ENCODE results near the gene GOLGA3. TPM values are rescaled to one million over a fixed set of nuclear protein-coding genes. Genes with fewer than 3 reads are reported as not detected.
"Not testable (repeated sequence)": the region's sequence is repeated elsewhere in the genome, so short reads cannot be mapped to it uniquely, and the experiment has no call there.

The GOLGA3 gene
- total RNA-seq, 2 donors from 2014 or later: 38.2 to 43.5 TPM

GRCh38 chr12:132754160-132754932 is 74.3 kb downstream of the GOLGA3 start:
- no peaks in the 10 kb centered on the region for H3K9me3 ChIP-seq (ENCODE audit: control insufficient read depth, low read length)
- peak; percentile 51 for TF ChIP-seq CTCF (conservative IDR thresholded peaks at IDR 0.05)
- H3K27ac ChIP-seq (ENCODE audit: low read depth, low read length): no peak overlapping the region
- H3K4me3 ChIP-seq (ENCODE audit: low read length): no peak overlapping the region
- H3K4me1 Mint-ChIP-seq: no peaks in the 10 kb centered on the region
- H3K27ac Mint-ChIP-seq: no peak overlapping the region
- H3K27me3 ChIP-seq (ENCODE audit: control insufficient read depth, insufficient read depth, low read length, poor library complexity, severe bottlenecking): no peaks in the 10 kb centered on the region
- peak; percentile 69 for DNase-seq
- H3K27me3 Mint-ChIP-seq (ENCODE audit: insufficient read depth): no peaks in the 10 kb centered on the region
- H3K4me3 Mint-ChIP-seq: no peak overlapping the region
- no peaks in the 10 kb centered on the region for H3K9me3 Mint-ChIP-seq
- H3K36me3 ChIP-seq (ENCODE audit: control insufficient read depth, insufficient read depth, low read length): peaks cover 65% of the 10 kb centered on the region
- no peak overlapping the region for H3K9ac ChIP-seq (ENCODE audit: extremely low read depth, low read length, poor library complexity, severe bottlenecking)
- no peaks in the 10 kb centered on the region for H3K4me1 ChIP-seq (ENCODE audit: control insufficient read depth, insufficient read depth, low read length)
- 93 to 96% methylated on average over 13 to 14 of the region's 14 CpGs for WGBS, 2 experiments (ENCODE audit: insufficient coverage in 1 of 2, insufficient read length in 1 of 2)
- H3K36me3 Mint-ChIP-seq (ENCODE audit: low read depth): peaks cover 55% of the 10 kb centered on the region

- H3K4me1 Mint-ChIP-seq; H3K4me3 Mint-ChIP-seq; H3K27ac ChIP-seq (ENCODE audit: low read depth, low read length); H3K9ac ChIP-seq (ENCODE audit: extremely low read depth, low read length, poor library complexity, severe bottlenecking); H3K27ac Mint-ChIP-seq; H3K9me3 Mint-ChIP-seq; H3K4me1 ChIP-seq (ENCODE audit: control insufficient read depth, insufficient read depth, low read length); H3K4me3 ChIP-seq (ENCODE audit: low read length); H3K27me3 Mint-ChIP-seq (ENCODE audit: insufficient read depth); H3K27me3 ChIP-seq (ENCODE audit: control insufficient read depth, insufficient read depth, low read length, poor library complexity, severe bottlenecking); H3K9me3 ChIP-seq (ENCODE audit: control insufficient read depth, low read length): not testable (repeated sequence)
- 97% methylated on average over 4 to 7 of the region's 7 CpGs for WGBS, 2 experiments (ENCODE audit: insufficient coverage in 1 of 2, insufficient read length in 1 of 2)
- DNase-seq: peak; percentile 39
- H3K36me3 Mint-ChIP-seq (ENCODE audit: low read depth): peaks cover 57% of the 10 kb centered on the region
- peaks cover 66% of the 10 kb centered on the region for H3K36me3 ChIP-seq (ENCODE audit: control insufficient read depth, insufficient read depth, low read length)
Observed at GRCh38 chr12:132753670-132754069, 75.0 kb downstream of the GOLGA3 start.

GRCh38 chr12:132748319-132748718 is 80.3 kb downstream of the GOLGA3 start:
- Mint-ChIP-seq H3K27ac (no peak overlapping the region), H3K4me3 (no peak overlapping the region), H3K9me3 (no peaks in the 10 kb centered on the region), H3K27me3 (ENCODE audit: insufficient read depth) (no peaks in the 10 kb centered on the region), H3K36me3 (ENCODE audit: low read depth) (peaks cover 73% of the 10 kb centered on the region), H3K4me1 (no peaks in the 10 kb centered on the region)
- peak; percentile 60 for DNase-seq
- Histone ChIP-seq H3K4me3 (ENCODE audit: low read length) (no peak overlapping the region), H3K36me3 (ENCODE audit: control insufficient read depth, insufficient read depth, low read length) (peaks cover 87% of the 10 kb centered on the region), H3K27me3 (ENCODE audit: control insufficient read depth, insufficient read depth, low read length, poor library complexity, severe bottlenecking) (no peaks in the 10 kb centered on the region), H3K4me1 (ENCODE audit: control insufficient read depth, insufficient read depth, low read length) (no peaks in the 10 kb centered on the region), H3K9ac (ENCODE audit: extremely low read depth, low read length, poor library complexity, severe bottlenecking) (no peak overlapping the region), H3K27ac (ENCODE audit: low read depth, low read length) (no peak overlapping the region), H3K9me3 (ENCODE audit: control insufficient read depth, low read length) (no peaks in the 10 kb centered on the region)
- 85 to 92% methylated on average over 7 to 10 of the region's 10 CpGs for WGBS, 2 experiments (ENCODE audit: insufficient coverage in 1 of 2, insufficient read length in 1 of 2)
- no peak for TF ChIP-seq CTCF (conservative IDR thresholded peaks at IDR 0.05)
